ENCODE results near the gene PTBP3.

- TF ChIP-seq, protein P1, sequence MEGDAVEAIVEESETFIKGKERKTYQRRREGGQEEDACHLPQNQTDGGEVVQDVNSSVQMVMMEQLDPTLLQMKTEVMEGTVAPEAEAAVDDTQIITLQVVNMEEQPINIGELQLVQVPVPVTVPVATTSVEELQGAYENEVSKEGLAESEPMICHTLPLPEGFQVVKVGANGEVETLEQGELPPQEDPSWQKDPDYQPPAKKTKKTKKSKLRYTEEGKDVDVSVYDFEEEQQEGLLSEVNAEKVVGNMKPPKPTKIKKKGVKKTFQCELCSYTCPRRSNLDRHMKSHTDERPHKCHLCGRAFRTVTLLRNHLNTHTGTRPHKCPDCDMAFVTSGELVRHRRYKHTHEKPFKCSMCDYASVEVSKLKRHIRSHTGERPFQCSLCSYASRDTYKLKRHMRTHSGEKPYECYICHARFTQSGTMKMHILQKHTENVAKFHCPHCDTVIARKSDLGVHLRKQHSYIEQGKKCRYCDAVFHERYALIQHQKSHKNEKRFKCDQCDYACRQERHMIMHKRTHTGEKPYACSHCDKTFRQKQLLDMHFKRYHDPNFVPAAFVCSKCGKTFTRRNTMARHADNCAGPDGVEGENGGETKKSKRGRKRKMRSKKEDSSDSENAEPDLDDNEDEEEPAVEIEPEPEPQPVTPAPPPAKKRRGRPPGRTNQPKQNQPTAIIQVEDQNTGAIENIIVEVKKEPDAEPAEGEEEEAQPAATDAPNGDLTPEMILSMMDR (IDR thresholded peaks at IDR 0.05; ENCODE audit: low read length): no peak
- no peak for TF ChIP-seq EZH2 (IDR thresholded peaks at IDR 0.05; ENCODE audit: borderline replicate concordance, low read length)
Measured at GRCh38 chr9:112278152-112278551, 55.3 kb downstream of the PTBP3 start.
